NCI-H2196 treated with DMSO at 0.1 percent for 48 hours (cell line): Measurements from ENCODE around the gene SMDT1.
"Not testable (repeated sequence)": the region's sequence is repeated elsewhere in the genome, so short reads cannot be mapped to it uniquely, and the experiment has no call there.

Source experiments
- DNase-seq: peaks from one replicate; lab custom pipeline; 2025; ENCODE audit not compliant: unreplicated experiment; lab: John Stamatoyannopoulos, UW

SMDT1 gene

GRCh38 chr22:42070517-42071422 is 8.7 kb upstream of the SMDT1 start, which contains the start of gene NAGA:
TSS of gene NAGA (minus strand) at chr22:42070812. CDS start at chr22:42070297, 515 bp downstream.
- DNase-seq, result peak; percentile 97

- not testable (repeated sequence) for DNase-seq
These were observed 8.0 kb upstream of the SMDT1 start for GRCh38 chr22:42071508-42071907.

GRCh38 chr22:42072606-42073330 is 6.7 kb upstream of the SMDT1 start:
- DNase-seq, result no peak

GRCh38 chr22:42073621-42074041 is 5.9 kb upstream of the SMDT1 start:
- no peak for DNase-seq

DNA sequence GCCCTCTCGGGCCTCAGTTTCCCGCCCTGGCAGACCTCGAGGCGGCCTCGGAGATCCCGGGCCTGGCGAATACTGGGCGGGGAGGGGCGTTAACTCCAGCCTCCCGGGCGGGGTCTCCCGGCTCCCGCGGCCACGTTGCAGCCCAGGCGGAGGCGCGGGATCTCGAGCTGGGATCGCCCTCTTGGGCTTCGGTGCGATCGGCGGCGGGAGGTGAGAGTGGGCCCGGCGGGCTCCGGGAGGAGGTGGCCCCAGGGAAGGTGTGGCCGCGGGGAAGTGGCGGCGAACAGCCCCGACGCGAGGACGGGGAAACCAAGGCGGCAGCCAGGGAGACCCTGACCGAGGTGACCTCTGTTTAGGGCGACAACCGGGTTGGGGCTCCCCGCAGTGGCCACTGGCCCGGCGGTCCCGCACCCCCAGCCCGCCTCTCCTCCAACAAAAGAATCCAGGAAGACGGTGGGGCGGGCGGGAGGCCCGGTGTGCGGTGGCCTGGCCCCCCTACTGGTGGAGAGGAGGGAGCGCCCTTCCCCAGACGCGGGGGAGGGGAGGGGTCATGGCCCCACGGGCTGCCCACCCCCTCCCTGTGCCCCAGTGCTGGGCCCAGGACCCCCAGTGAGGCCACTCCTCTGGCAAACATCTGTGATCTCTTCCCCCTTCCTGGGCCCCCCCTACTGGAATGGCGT is 5.2 kb upstream of the SMDT1 start, which contains the start of gene PHETA2:
Gene PHETA2 (plus strand): TSS at position 117 of the 680 bp plus-strand sequence. CDS start 3,046 bp downstream, outside the sequence.
- DNase-seq, result no peak

GRCh38 chr22:42074846-42075676 is 4.4 kb upstream of the SMDT1 start:
- DNase-seq, result no peak

DNA sequence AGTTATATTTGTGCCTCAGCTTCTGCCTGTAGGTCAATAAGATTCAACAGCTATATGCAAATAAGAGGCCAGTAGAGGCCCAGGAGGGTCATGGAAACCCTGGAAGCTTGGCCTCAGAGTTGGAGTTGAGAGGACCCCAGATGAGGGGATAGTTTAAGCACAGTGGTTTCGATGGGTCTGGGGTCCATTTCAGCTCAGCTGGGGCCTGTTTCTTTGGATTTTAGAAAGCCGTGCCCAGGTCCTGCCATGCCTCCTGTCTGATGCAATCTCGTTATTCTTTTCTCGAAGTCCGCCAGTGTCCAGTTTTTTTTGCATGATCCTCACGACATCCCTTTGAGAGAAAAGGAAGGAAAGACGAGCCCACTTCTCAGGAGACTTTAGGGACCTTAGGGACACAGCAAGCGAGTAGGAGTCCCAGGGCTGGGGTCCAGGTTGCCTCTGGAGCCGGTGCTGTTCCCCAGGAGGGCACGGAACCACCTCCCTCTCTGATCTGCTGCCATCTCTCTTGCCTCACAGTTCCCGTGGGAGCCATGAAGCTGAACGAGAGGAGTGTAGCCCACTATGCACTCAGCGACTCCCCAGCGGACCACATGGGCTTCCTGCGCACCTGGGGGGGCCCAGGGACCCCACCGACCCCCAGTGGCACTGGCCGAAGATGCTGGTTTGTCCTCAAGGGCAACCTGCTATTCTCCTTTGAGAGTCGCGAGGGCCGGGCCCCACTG is 2.6 kb upstream of the SMDT1 start:
- DNase-seq, result no peak

DNA sequence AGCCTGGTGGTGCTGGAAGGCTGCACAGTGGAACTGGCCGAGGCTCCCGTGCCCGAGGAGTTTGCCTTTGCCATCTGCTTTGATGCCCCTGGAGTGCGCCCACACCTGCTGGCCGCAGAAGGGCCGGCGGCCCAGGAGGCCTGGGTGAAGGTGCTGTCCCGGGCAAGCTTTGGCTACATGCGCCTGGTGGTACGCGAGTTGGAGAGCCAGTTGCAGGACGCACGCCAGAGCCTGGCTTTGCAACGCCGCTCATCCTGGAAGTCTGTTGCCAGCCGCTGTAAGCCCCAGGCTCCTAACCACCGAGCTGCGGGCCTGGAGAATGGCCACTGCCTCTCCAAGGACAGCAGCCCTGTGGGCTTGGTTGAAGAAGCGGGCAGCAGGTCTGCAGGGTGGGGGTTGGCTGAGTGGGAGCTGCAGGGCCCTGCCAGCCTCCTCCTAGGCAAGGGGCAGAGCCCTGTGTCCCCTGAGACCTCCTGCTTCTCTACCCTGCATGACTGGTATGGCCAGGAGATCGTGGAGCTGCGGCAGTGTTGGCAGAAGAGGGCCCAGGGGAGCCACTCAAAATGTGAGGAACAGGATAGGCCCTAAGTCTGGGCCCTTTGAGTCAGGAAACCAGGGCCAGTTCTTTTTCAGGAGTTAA is 1.9 kb upstream of the SMDT1 start:
- DNase-seq, result no peak

DNA sequence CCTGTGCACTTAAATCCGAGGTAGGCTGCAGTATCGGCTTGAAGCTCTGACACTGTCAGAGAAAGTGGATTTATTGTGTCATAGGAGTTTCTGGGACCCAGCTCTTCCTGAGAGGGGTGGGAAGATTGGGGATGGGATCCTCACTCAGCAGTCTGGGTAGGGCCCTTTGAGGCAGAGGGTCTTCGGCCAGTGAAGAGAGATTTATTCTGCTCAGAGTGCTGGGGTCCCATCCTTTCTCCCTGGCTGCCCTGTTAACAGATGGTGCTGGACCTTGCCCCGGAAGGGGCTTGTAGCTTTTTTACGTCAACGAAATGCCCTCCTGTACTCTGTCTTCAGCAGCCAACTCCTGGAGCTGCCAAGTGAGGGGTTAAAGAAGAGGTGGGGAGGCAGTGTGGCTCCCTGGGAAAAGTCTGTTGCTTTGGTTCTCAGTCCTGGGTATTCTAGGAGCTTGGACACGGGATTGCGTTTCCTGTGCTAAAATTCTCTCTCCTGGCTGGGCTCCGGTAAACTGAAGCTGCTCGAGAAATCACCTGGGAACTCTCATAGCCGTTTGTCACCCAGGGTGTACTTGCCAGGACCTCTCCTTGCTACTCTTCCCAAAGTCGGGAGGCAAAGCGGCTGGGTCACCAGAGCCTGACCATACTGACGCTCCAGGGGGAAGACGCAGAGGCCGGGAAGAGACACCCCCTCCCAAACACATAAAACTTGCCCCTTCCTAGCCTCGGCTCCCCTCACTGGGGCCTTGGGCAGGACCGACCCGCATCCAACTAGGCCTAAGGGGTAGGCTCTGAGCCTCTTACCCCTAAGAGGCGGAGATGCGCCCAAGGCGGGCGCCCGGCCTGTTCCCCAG is 806 bp upstream of the SMDT1 start:
- no peak for DNase-seq

GRCh38 chr22:42080287-42080686 is 787 bp downstream of the SMDT1 start:
- DNase-seq, result no peak

- DNase-seq, result no peak
These were observed 3.6 kb downstream of the SMDT1 start for GRCh38 chr22:42083119-42083518.

GRCh38 chr22:42084874-42085273 is 5.4 kb downstream of the SMDT1 start:
- DNase-seq, result no peak

DNA sequence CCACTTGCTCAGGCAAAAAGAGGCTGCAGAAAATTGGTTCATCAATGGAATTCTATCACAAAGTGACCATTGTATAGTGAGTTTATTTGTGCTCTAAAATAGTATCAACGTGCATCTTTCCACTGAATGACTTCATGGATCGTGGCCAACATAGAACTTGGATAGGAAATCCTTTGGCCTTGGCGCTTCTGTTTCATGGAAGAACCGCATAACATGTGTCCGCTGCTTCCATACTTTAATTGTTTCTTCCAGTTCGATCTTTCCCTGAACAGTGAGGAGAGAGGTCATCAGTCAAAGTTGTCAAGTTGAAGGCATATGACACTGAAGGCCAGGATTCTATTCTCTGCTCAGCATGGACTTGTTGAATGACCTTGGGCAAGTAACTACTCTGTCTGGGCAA is 6.6 kb downstream of the SMDT1 start:
- DNase-seq, result no peak

- peak; percentile 99 for DNase-seq
These were observed 11.3 kb downstream of the SMDT1 start, which contains the start of gene NDUFA6 for GRCh38 chr22:42090596-42091454. TSS of gene NDUFA6 (minus strand) at chr22:42090772. CDS start at chr22:42090744, 28 bp downstream.

- no peak for DNase-seq
These were observed 11.9 kb downstream of the SMDT1 start for GRCh38 chr22:42091455-42091782.

GRCh38 chr22:42101199-42101598 is 21.7 kb downstream of the SMDT1 start:
- no peak for DNase-seq

DNA sequence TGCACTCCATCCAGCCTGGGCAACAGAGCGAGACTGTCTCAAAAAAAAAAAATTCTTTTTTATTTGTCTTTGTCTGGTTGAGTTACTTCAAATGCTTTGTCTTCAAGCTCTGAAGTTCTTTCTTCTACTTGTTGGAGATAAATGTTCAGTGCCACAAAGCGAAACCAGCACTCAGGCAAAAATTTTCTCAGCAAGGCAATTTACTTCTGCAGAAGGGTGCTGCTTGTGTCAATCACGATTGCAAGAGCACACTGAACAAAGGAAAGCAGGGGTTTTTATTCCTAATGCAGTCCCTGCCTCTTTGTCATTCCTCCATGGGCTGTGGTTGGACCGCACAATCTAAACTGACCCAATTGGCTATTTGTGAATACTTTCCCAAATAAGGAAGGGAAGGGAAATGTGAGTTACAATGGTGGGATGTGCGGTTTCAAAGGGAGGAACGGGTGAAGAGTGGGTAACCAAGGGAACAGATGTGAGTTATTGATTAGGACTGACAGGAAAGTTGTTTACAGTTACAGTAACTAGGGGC is 24.9 kb downstream of the SMDT1 start:
- DNase-seq, result not testable (repeated sequence)
